ENCODE results near the gene GRWD1.

The GRWD1 gene

DNA sequence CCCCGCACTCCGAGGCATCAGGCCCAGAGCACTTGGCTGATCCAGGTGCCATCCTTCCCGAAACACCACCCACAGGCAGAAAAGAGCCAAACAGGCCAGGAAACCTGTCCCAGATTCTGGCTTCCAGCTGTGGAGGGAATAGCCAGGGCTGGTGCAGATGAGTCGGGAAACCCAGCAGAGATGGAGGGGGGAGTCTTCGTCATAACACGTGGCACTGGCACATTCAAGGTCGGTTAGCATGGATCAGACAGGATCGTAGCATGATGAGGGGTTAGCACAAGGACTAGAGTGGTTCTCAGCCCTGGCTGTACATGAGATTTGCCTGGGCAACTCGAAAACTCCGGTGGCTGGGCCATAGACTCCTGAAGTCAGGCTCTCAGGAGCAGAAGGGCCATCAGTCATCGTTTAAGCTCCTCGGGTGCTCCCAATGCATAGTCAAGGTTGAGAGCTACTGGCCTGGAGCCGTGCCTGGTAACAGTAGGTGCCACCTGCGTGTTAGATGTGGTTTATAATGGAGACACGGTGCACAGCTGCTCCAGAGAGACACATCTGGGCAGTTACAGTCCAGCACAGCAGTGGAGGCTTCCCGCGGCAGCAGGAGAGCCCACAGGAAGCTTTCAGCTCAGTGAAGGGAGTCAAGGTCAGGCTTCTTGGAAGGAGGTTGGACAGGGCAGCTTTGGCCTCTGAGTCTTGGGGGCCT is 29.7 kb downstream of the GRWD1 start:
- Histone ChIP-seq H3K9ac (ENCODE audit: low read length) (no peak overlapping the region), H3K9me3 (ENCODE audit: low read length) (no peaks in the 10 kb centered on the region), H3K36me3 (ENCODE audit: insufficient read depth, low read length) (peaks cover 76% of the 10 kb centered on the region), H3K4me1 (ENCODE audit: insufficient read depth, low read length) (peaks cover 9% of the 10 kb centered on the region), H3K27me3 (ENCODE audit: control insufficient read depth in 1 of 2, insufficient read depth in 2 of 2, low read length in 2 of 2) (no peaks in the 10 kb centered on the region), H3K27ac (ENCODE audit: low read depth, low read length) (no peak overlapping the region), H3K4me3 (ENCODE audit: low read depth in 1 of 2, low read length in 2 of 2) (no peak overlapping the region)

DNA sequence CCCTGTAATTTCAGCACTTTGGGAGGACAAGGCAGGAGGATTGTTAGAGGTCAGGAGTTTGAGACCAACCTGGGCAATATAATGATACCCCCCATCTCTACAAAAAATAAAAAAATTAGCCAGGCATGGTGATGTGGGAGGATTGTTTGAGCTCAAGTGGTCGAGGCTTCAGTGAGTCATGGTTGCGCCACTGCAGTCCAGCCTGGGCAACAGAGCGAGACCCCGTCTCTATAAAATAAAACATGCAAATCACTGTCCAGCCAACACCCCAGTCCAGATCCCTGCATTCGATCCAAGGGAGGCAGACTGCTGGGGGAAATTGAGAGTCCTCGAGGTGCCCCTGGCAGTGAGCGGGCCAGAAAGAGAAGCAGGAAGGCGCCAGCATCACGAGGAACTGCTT is 30.4 kb downstream of the GRWD1 start:
- H3K27me3 ChIP-seq (ENCODE audit: control insufficient read depth in 1 of 2, insufficient read depth in 2 of 2, low read length in 2 of 2) = no peaks in the 10 kb centered on the region
- H3K4me3 ChIP-seq (ENCODE audit: low read depth in 1 of 2, low read length in 2 of 2) = no peak overlapping the region
- H3K36me3 ChIP-seq (ENCODE audit: insufficient read depth, low read length) = peaks cover 69% of the 10 kb centered on the region
- H3K27ac ChIP-seq (ENCODE audit: low read depth, low read length) = no peak overlapping the region
- no peak overlapping the region for H3K9ac ChIP-seq (ENCODE audit: low read length)
- H3K9me3 ChIP-seq (ENCODE audit: low read length) = no peaks in the 10 kb centered on the region
- peaks cover 8% of the 10 kb centered on the region for H3K4me1 ChIP-seq (ENCODE audit: insufficient read depth, low read length)

DNA sequence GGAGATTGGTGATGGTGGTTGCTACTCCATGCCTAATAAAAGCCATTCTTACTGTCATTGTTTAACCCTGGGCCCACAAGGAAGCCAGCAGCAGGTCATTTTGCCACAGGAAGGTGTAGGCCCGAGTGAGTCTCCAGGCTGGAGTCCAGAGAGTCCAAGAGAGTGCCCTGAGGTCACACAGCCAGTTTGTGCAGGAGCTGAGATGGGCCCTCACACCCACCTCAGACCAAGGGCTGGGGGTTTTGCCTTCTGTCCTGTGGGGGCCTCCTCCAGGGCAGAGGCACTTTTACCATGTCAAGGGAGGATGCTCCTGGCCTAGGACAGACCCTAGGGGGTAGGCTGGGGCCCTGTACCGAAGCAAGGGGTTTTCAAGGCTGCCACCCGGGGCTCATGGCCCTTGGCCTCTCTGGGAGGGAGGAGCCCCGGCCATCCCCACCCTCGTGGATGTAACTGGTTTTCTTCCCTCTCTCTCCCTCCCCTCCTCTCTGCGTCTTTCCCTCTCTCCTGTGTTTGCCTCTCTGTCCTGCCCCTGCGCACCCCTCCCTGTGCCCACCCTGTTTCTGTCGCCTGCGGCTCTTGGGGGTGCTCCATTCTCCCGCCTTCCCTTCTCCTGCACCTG is 31.4 kb downstream of the GRWD1 start:
- H3K36me3 ChIP-seq (ENCODE audit: insufficient read depth, low read length) = peaks cover 59% of the 10 kb centered on the region
- H3K27ac ChIP-seq (ENCODE audit: low read depth, low read length) = no peak overlapping the region
- peaks cover 8% of the 10 kb centered on the region for H3K4me1 ChIP-seq (ENCODE audit: insufficient read depth, low read length)
- no peaks in the 10 kb centered on the region for H3K9me3 ChIP-seq (ENCODE audit: low read length)
- H3K27me3 ChIP-seq (ENCODE audit: control insufficient read depth in 1 of 2, insufficient read depth in 2 of 2, low read length in 2 of 2) = no peaks in the 10 kb centered on the region
- H3K4me3 ChIP-seq (ENCODE audit: low read depth in 1 of 2, low read length in 2 of 2) = no peak overlapping the region
- no peak overlapping the region for H3K9ac ChIP-seq (ENCODE audit: low read length)

DNA sequence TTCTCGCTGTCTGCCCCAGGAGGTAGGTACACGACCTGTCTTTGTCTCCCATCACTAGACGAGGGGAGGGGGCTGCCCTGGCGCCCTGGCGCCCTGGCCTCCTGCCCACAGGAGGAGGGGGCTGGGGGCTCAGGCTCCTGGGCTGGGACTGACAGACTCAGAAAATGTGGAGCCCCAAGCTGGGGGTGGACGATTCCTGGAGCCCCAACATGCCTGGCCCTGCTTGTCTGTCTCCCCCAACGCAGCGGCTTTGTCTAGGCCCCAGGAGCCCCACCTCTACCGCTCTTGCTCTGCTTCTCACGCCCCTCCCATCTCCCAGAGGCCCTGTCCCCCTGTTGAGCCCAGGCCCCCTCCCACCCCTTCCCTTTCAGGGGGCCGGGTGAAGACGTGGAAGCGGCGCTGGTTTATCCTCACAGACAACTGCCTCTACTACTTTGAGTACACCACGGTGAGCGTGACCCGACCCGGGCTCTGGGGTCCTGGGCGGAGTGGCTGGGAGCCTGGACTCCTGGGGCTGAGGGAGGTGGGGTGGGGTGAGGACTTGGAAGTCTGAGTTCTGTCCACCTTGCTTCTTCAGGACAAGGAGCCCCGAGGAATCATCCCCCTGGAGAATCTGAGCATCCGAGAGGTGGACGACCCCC is 32.0 kb downstream of the GRWD1 start:
- Histone ChIP-seq H3K4me1 (ENCODE audit: insufficient read depth, low read length) (peaks cover 8% of the 10 kb centered on the region), H3K36me3 (ENCODE audit: insufficient read depth, low read length) (peaks cover 53% of the 10 kb centered on the region), H3K27me3 (ENCODE audit: control insufficient read depth in 1 of 2, insufficient read depth in 2 of 2, low read length in 2 of 2) (no peaks in the 10 kb centered on the region), H3K27ac (ENCODE audit: low read depth, low read length) (no peak overlapping the region), H3K4me3 (ENCODE audit: low read depth in 1 of 2, low read length in 2 of 2) (no peak overlapping the region), H3K9ac (ENCODE audit: low read length) (no peak overlapping the region), H3K9me3 (ENCODE audit: low read length) (no peaks in the 10 kb centered on the region)

DNA sequence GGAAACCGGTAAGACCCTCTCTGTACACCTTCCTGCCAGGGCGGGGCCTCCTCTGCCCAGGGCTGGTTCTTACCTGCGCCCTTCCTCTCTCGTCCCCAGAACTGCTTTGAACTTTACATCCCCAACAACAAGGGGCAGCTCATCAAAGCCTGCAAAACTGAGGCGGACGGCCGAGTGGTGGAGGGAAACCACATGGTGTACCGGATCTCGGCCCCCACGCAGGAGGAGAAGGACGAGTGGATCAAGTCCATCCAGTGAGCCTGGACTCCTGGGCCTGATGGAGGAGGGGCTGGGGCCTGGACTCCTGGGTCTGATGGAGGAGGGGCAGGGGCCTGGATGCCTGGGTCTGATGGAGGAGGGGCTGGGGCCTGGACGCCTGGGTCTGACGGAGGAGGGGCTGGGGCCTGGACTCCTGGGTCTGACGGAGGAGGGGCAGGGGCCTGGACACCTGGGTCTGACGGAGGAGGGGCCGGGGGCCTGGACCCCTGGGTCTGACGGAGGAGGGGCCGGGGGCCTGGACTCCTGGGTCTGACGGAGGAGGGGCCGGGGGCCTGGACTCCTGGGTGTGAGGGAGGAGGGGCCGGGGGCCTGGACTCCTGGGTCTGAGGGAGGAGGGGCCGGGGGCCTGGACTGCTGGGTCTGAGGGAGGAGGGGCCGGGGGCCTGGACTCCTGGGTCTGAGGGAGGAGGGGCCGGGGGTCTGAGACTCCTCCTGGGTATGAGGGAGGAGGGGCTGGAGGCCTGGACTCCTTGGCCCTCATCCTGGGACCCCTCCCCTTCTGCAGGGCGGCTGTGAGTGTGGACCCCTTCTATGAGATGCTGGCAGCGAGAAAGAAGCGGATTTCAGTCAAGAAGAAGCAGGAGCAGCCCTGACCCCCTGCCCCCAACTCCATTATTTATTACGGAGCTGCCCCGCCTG is 32.8 kb downstream of the GRWD1 start:
- Histone ChIP-seq H3K36me3 (ENCODE audit: insufficient read depth, low read length) (peaks cover 45% of the 10 kb centered on the region), H3K27me3 (ENCODE audit: control insufficient read depth in 1 of 2, insufficient read depth in 2 of 2, low read length in 2 of 2) (no peaks in the 10 kb centered on the region), H3K9me3 (ENCODE audit: low read length) (no peaks in the 10 kb centered on the region), H3K27ac (ENCODE audit: low read depth, low read length) (no peak overlapping the region), H3K4me3 (ENCODE audit: low read depth in 1 of 2, low read length in 2 of 2) (no peak overlapping the region), H3K4me1 (ENCODE audit: insufficient read depth, low read length) (peaks cover 8% of the 10 kb centered on the region), H3K9ac (ENCODE audit: low read length) (no peak overlapping the region)

DNA sequence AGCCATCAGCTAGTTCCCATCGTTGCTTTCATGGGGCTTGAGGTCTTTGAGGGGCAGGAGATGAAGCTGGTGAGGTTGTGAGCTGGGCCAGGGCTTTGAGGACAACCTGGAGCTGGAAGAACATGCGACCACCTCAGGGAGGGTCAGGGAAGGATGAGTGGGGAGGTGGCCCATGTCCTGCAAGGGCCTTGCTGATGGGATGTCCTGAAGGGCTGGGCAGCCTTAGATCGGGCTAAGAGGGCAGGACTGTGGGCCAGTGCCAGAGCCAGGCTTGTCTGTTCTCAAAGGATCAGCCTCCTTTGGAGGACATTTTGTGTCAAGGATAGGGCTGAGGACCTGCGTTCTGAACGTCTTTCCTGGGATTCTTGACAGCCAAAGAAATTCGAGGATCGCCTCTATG is 33.9 kb downstream of the GRWD1 start:
- peaks cover 8% of the 10 kb centered on the region for H3K4me1 ChIP-seq (ENCODE audit: insufficient read depth, low read length)
- H3K4me3 ChIP-seq (ENCODE audit: low read depth in 1 of 2, low read length in 2 of 2) = peak overlapping the region in 1 of 2 donors; percentile 62
- H3K9me3 ChIP-seq (ENCODE audit: low read length) = no peaks in the 10 kb centered on the region
- peaks cover 34% of the 10 kb centered on the region for H3K36me3 ChIP-seq (ENCODE audit: insufficient read depth, low read length)
- H3K27me3 ChIP-seq (ENCODE audit: control insufficient read depth in 1 of 2, insufficient read depth in 2 of 2, low read length in 2 of 2) = no peaks in the 10 kb centered on the region
- peak overlapping the region; percentile 90 for H3K27ac ChIP-seq (ENCODE audit: low read depth, low read length)
- no peak overlapping the region for H3K9ac ChIP-seq (ENCODE audit: low read length)

DNA sequence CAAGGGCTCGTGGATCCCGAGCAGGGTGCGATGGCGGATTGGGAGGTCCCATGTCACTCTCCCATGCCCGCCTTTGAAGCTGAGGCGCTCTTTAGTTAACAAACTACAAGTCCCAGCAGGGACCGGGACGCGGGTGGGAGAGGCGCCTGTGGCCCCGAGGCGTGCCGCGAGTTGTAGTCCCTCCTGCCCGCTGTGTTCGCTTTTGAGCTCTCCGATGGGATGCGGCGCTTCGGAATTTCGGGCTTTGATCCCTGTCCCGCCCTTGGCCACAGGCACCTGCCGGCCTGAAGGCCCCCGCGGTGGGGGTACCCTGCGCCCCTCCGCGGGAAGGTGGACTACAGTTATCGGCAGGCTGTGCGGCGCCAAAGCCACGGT is 34.4 kb downstream of the GRWD1 start:
- Histone ChIP-seq H3K27ac (ENCODE audit: low read depth, low read length) (peak overlapping the region; percentile 90), H3K9ac (ENCODE audit: low read length) (peak overlapping the region; percentile 58), H3K4me1 (ENCODE audit: insufficient read depth, low read length) (peaks cover 8% of the 10 kb centered on the region), H3K4me3 (ENCODE audit: low read depth in 1 of 2, low read length in 2 of 2) (peak overlapping the region; percentile 62 to 79), H3K9me3 (ENCODE audit: low read length) (no peaks in the 10 kb centered on the region), H3K27me3 (ENCODE audit: control insufficient read depth in 1 of 2, insufficient read depth in 2 of 2, low read length in 2 of 2) (no peaks in the 10 kb centered on the region), H3K36me3 (ENCODE audit: insufficient read depth, low read length) (peaks cover 30% of the 10 kb centered on the region)

DNA sequence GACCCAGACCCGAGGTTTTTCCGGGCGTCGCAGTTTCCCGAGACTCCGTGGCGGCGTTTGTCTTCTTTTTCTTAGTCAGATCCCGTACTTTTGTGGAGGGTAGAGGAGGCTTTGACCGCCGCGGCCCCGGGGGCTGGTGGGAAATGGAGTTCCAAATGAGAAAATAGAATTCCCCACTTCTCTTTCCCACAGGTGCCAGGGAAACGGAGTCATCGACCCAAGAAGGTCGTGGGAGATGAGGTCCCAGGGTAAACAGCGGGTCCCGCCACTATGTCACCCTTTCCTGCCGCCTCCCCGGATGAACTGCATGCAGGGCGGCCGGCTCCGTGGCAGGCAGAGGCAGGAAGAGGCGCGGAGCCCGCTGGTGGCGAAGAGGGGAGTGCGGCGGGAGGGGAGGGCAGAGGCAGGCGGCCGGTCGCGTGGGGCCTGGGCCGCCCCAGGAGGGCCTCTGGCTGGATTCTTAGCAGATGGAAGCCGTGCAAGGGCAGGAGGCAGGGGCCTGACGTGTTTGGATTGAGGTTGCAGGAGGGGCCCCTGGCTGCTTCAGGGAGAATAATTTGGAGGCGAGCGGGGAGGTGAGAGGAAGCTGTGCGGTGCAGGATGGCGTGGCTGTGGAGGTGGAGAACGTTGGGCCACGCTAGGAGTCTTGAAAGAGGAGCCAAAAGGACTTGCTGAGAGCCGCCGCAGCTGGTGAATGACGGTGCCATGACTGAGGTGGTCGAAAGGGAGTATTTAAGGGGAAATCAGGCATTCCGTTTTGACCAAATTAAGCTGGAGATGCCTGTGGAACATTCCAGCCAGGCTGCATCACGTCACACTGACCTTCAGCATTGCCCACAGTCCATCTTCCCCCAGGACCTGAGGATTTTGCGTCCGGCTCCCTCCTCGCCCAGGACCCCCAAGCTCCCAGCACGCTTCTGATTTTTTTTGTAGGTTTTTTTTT is 35.0 kb downstream of the GRWD1 start:
- Histone ChIP-seq H3K9ac (ENCODE audit: low read length) (peak overlapping the region; percentile 65), H3K9me3 (ENCODE audit: low read length) (no peaks in the 10 kb centered on the region), H3K4me3 (ENCODE audit: low read depth in 1 of 2, low read length in 2 of 2) (peak overlapping the region; percentile 62 to 79), H3K36me3 (ENCODE audit: insufficient read depth, low read length) (peaks cover 23% of the 10 kb centered on the region), H3K27ac (ENCODE audit: low read depth, low read length) (peak overlapping the region; percentile 90), H3K4me1 (ENCODE audit: insufficient read depth, low read length) (peaks cover 8% of the 10 kb centered on the region), H3K27me3 (ENCODE audit: control insufficient read depth in 1 of 2, insufficient read depth in 2 of 2, low read length in 2 of 2) (no peaks in the 10 kb centered on the region)

DNA sequence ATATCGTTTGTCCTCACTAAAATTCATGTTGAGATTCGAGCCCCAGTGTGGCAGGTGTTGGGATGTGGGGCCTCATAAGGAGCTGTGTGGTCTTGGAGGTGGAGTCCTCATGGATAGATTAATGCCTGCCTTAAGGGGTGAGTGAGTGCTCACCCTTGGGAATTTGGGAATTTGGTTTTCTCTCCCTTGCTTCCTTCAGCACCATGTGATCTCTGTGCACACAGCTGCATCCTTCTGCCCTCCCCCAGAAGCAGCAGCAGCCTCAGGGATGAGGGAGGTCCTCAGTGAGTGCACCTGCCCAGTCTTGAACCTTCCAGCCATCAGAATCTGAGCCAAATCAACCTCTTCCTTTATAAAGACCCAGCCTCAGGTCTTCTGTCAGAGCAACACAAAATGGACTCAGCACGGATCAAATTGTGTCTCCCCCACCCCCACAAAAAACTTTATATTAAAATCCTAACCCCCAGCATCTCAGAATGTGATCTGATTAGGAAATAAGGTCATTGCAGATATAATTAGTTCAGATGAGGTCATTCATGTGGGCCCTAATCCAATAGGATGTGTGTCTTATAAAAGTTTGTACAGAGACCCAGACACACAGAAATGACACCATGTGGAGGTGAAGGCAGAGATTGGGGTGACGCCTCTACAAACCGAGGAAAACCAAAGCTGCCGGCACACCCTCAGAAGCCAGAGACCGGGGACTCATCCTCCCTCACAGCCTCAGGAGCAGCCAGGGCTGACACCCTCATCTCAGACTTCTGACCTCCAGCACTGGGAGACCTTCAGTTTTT is 36.3 kb downstream of the GRWD1 start:
- Histone ChIP-seq H3K36me3 (ENCODE audit: insufficient read depth, low read length) (peaks cover 12% of the 10 kb centered on the region), H3K27me3 (ENCODE audit: control insufficient read depth in 1 of 2, insufficient read depth in 2 of 2, low read length in 2 of 2) (no peaks in the 10 kb centered on the region), H3K9ac (ENCODE audit: low read length) (no peak overlapping the region), H3K4me3 (ENCODE audit: low read depth in 1 of 2, low read length in 2 of 2) (no peak overlapping the region), H3K9me3 (ENCODE audit: low read length) (no peaks in the 10 kb centered on the region), H3K4me1 (ENCODE audit: insufficient read depth, low read length) (peaks cover 8% of the 10 kb centered on the region), H3K27ac (ENCODE audit: low read depth, low read length) (no peak overlapping the region)

DNA sequence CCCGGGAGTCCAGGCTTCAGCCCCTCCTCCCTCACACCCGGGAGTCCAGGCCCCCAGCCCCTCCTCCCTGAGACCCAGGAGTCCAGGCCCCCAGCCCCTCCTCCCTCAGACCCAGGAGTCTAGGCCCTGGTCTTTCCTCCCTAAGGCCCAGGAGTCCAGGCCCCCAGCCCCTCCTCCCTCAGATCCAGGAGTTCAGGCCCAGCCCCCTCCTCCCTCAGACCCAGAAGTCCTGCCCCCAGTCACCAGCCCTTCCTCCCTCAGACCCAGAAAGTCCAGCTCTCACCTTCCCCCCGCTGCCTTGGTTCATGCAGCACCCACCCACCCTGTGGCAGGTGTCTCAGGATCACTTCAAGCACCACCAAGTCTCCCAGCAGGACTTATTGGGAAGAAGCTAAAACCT is 37.5 kb downstream of the GRWD1 start:
- H3K36me3 ChIP-seq (ENCODE audit: insufficient read depth, low read length) = peaks cover under 1% of the 10 kb centered on the region
- no peaks in the 10 kb centered on the region for H3K9me3 ChIP-seq (ENCODE audit: low read length)
- no peak overlapping the region for H3K27ac ChIP-seq (ENCODE audit: low read depth, low read length)
- H3K4me3 ChIP-seq (ENCODE audit: low read depth in 1 of 2, low read length in 2 of 2) = no peak overlapping the region
- H3K27me3 ChIP-seq (ENCODE audit: control insufficient read depth in 1 of 2, insufficient read depth in 2 of 2, low read length in 2 of 2) = peaks cover 0 to 3% of the 10 kb centered on the region in 2 donors
- no peak overlapping the region for H3K9ac ChIP-seq (ENCODE audit: low read length)
- H3K4me1 ChIP-seq (ENCODE audit: insufficient read depth, low read length) = peaks cover 14% of the 10 kb centered on the region

Measured in muscle layer of colon (tissue), 2 donors.